Peyer's patch (tissue), 4 donors: Measurements from ENCODE around the gene SWAP70. TPM values are rescaled to one million over a fixed set of nuclear protein-coding genes. Genes with fewer than 3 reads are reported as not detected.
A peak's percentile ranks its signal among the peaks of the same experiment; 100 is the strongest.

ENCODE experiments used
- DNase-seq, 3 donors: peaks; one replicate each; pipeline ENCODE4 v3.0.0-alpha.2; 2017 to 2019
- H3K27ac ChIP-seq, 4 donors: fragments of 200-600 bp; sonication (generic); one replicate each; pipeline ENCODE4 v1.5.1; 2016 to 2019
- H3K27me3 ChIP-seq, 2 donors: fragments of 200-600 bp; sonication (generic); one replicate each; pipeline ENCODE4 v1.5.1; 2019
- H3K36me3 ChIP-seq, 3 donors: fragments of 200-600 bp; sonication (generic); one replicate each; pipeline ENCODE4 v1.5.1; 2016 to 2019
- H3K4me1 ChIP-seq, 4 donors: fragments of 200-600 bp; sonication (generic); one replicate each; pipeline ENCODE4 v1.5.1; 2016 to 2019
- H3K4me3 ChIP-seq, 4 donors: fragments of 200-600 bp; sonication (generic); 1 replicate in 3 of 4; 2 replicates in 1 of 4; pipeline ENCODE4 v1.5.1; 2016 to 2019; ENCODE audit warnings: mild to moderate bottlenecking in 1 of 4
- H3K9me3 ChIP-seq, 4 donors: fragments of 200-600 bp; sonication (generic); one replicate each; pipeline ENCODE4 v1.5.1; 2016 to 2019; ENCODE audit warnings: mild to moderate bottlenecking in 1 of 4
- CTCF ChIP-seq, 6 experiments: fragments of 450-650 bp in 4 of 6; fragments of 200-600 bp in 2 of 6; sonication (generic) in 1 of 6; IDR thresholded peaks; one replicate each; pipeline ENCODE4 v1.5.1; 2017 to 2019; ENCODE audit warnings: antibody characterized with exemption in 6 of 6, mild to moderate bottlenecking in 3 of 6, moderate library complexity in 1 of 6
- POLR2A ChIP-seq, 2 donors: fragments of 450-650 bp; IDR thresholded peaks; one replicate each; pipeline ENCODE4 v1.5.1; 2017; ENCODE audit warnings: antibody characterized with exemption in 2 of 2, mild to moderate bottlenecking in 2 of 2, moderate library complexity in 2 of 2
- total RNA-seq, 4 donors: library from RNA; depleted of rRNA; stranded (reverse); fragments of >200 nt; gene quantifications; one replicate each; pipeline ENCODE4 v1.1.0, GENCODE V29; 2016

SWAP70 gene
- total RNA-seq, 4 donors from 2014 or later, result 16.8 to 62.7 (median 26.1) TPM

DNA sequence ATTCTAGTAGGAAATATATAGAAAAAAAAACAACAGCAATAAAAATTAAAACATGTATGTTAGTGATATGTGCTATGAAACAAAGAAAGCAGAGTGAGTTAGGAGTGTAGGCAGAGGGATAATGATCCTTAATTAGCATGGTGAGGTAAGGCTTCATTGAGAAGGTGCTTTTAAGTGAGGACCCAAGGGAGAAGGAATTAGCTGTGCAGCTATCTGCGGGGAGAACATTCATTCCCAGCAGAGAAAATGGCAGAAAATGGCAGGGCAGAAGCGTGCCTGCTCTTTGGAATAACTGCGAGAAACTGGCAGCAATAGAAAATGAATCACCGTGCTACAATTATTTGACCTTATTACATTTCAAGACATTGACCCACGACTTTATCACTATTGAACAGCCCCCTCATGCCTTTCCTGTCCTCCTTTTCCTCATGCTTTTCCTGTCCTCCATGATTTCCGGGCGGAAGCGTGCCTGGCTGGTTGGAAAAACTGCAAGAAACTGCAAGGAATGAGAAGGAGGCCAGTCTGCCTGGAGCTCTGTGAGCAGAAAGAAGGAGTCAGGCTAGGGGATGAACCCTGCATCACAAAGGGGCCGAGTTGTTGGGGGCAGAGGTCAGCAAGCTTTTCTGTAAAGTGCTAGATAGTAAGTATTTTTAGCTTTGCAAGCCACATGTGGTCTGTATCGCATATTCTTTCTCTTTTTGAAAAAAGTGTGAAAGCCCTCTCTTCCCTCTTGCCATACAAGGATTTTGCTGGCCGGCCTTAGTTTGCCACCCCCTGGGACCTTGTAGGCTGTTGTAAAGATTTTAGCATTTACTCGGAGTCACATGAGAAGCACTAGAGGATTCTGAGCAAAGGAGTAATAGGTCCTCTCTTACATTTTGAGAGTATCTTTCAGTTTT is 37.1 kb upstream of the SWAP70 start:
- DNase-seq, result no peak
- H3K4me3 ChIP-seq, result no peak overlapping the region
- H3K27ac ChIP-seq, result no peak overlapping the region
- no peaks in the 10 kb centered on the region for H3K4me1 ChIP-seq
- H3K9me3 ChIP-seq, result no peaks in the 10 kb centered on the region
- no peaks in the 10 kb centered on the region for H3K27me3 ChIP-seq
- TF ChIP-seq POLR2A (IDR thresholded peaks at IDR 0.05), result no peak
- TF ChIP-seq CTCF (IDR thresholded peaks at IDR 0.05), result no peak
- no peaks in the 10 kb centered on the region for H3K36me3 ChIP-seq

DNA sequence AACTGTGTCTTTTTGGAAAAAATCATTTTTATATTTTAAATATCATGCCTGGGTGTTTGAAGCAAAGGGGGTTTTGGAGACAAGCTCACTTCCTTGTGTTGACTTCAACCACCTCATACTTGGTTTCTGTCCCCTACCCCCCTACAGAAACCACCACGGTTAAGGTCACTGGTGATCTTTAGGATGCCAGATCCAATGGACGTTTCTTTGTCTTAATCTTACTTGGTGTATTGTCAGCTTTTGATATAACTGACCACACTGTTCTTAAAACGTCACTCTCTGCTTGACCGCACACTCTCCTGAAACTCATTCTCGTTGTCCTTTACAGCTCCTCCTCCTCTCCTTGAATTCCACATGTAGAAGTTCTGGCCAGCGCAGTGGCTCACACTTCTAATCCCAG is 34.8 kb upstream of the SWAP70 start:
- Histone ChIP-seq H3K36me3 (no peaks in the 10 kb centered on the region), H3K9me3 (no peaks in the 10 kb centered on the region), H3K27ac (no peak overlapping the region), H3K4me3 (no peak overlapping the region), H3K4me1 (no peaks in the 10 kb centered on the region), H3K27me3 (no peaks in the 10 kb centered on the region)
- no peak for TF ChIP-seq POLR2A (IDR thresholded peaks at IDR 0.05)
- TF ChIP-seq CTCF (IDR thresholded peaks at IDR 0.05), result no peak
- no peak for DNase-seq

DNA sequence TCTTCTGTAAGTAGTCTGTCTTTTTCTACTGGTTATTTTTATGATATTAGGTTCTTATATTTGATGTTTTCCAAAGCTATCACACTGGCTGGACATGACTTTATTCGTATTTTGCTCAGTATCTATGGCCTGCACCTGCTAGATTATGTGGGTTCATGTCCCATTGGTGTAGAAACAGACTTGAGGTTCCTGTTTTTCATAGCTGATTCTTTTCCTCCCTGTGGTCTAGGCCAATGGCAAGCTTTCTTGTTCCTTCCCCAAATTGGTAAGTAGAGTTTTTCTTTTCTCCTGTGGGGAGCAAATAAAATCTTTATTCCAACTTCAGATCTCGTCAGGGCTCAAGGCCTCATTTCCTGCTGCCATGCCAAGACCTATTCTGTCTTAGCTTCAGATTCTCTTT is 30.2 kb upstream of the SWAP70 start:
- TF ChIP-seq CTCF (IDR thresholded peaks at IDR 0.05) (no peak), POLR2A (IDR thresholded peaks at IDR 0.05) (no peak)
- no peak for DNase-seq
- H3K4me3 ChIP-seq, result no peak overlapping the region
- H3K4me1 ChIP-seq, result no peaks in the 10 kb centered on the region
- no peaks in the 10 kb centered on the region for H3K27me3 ChIP-seq
- no peak overlapping the region for H3K27ac ChIP-seq
- no peaks in the 10 kb centered on the region for H3K36me3 ChIP-seq
- no peaks in the 10 kb centered on the region for H3K9me3 ChIP-seq

DNA sequence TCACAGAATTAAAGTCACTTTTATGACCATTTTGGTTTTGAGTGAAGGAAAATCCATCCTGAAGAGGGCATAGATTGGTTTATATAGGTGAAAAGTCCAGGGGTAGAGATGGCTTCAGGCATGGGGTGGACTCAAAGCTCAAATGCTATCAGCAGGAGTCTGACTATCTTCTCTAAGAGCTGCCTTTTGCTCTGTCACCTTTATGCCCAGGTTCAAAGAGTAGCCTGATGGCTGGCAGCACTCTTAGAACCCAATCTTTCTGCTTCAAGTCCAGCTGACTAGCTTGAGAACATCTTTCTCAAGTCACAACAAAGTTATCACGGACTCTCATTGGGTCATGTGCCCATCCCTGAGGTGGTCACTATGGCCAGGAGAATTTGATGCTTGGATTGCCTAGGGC is 27.2 kb upstream of the SWAP70 start:
- Histone ChIP-seq H3K36me3 (no peaks in the 10 kb centered on the region), H3K4me1 (no peaks in the 10 kb centered on the region), H3K27me3 (no peaks in the 10 kb centered on the region), H3K9me3 (no peaks in the 10 kb centered on the region), H3K4me3 (no peak overlapping the region), H3K27ac (no peak overlapping the region)
- DNase-seq, result no peak
- TF ChIP-seq POLR2A (IDR thresholded peaks at IDR 0.05) (no peak), CTCF (IDR thresholded peaks at IDR 0.05) (no peak)

GRCh38 chr11:9639099-9639498 is 24.8 kb upstream of the SWAP70 start:
- Histone ChIP-seq H3K9me3 (no peaks in the 10 kb centered on the region), H3K27ac (peak overlapping the region in 2 of 4 donors; percentile 73 to 74), H3K27me3 (no peaks in the 10 kb centered on the region), H3K4me3 (no peak overlapping the region), H3K36me3 (no peaks in the 10 kb centered on the region), H3K4me1 (no peaks in the 10 kb centered on the region)
- peak in 2 of 3 donors; percentile 77 to 85 for DNase-seq
- no peak for TF ChIP-seq CTCF (IDR thresholded peaks at IDR 0.05)
- peak in 1 of 2 donors; percentile 22 for TF ChIP-seq POLR2A (IDR thresholded peaks at IDR 0.05)
